Stomach (tissue), 4 donors: ENCODE data around the gene LRIT3.

Source experiments
- EP300 ChIP-seq: sonication (generic); formaldehyde crosslinking; IDR thresholded peaks from one replicate; pipeline ENCODE4 v1.6.1; 2017; ENCODE audit warnings: antibody characterized with exemption
- TF ChIP-seq, protein P1 (sequence below), 7 experiments: fragments of 450-650 bp in 4 of 7; fragments of 200-600 bp in 3 of 7; sonication (generic) in 3 of 7; IDR thresholded peaks; one replicate each; pipeline ENCODE4 v1.5.1; 2016 to 2019; ENCODE audit warnings: antibody characterized with exemption in 7 of 7, control low read depth in 2 of 7, mild to moderate bottlenecking in 1 of 7

DNA sequence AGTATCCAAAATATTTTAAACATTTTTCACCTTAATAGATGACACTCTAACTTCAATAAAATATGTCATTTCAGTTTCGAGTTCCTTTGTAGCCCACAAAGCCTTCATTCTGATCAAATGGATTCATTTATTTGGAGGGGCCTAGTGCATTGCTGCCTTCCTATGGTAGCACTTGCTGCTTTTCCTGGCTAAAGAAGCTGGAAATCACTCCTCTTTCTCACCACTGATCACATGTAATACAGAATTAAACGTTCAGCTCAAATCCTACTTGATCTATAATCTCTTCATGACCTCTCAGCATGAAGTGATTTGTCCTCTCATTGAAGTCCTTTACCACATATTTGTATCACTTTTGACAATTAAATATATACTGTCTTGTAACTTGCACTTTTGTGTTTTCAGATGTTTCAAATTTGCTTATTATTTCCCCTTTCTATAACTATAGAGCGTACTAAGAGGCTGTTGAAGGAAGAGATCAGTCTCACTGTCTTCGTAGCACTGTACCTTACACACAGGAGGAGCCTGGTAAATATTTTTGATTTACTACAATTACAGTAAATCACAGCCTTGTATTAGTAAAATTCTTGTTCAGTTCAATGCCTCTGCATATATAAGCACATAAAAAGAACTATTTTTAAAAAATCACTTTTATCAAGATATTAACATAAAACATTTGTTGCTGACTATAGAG, 46.7 kb upstream of the LRIT3 start:
- TF ChIP-seq, protein P1, sequence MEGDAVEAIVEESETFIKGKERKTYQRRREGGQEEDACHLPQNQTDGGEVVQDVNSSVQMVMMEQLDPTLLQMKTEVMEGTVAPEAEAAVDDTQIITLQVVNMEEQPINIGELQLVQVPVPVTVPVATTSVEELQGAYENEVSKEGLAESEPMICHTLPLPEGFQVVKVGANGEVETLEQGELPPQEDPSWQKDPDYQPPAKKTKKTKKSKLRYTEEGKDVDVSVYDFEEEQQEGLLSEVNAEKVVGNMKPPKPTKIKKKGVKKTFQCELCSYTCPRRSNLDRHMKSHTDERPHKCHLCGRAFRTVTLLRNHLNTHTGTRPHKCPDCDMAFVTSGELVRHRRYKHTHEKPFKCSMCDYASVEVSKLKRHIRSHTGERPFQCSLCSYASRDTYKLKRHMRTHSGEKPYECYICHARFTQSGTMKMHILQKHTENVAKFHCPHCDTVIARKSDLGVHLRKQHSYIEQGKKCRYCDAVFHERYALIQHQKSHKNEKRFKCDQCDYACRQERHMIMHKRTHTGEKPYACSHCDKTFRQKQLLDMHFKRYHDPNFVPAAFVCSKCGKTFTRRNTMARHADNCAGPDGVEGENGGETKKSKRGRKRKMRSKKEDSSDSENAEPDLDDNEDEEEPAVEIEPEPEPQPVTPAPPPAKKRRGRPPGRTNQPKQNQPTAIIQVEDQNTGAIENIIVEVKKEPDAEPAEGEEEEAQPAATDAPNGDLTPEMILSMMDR (IDR thresholded peaks at IDR 0.05): no peak
- no peak for TF ChIP-seq EP300
